ENCODE measurements around the gene AK1.

Gene AK1

GRCh38 chr9:127878001-127878651 is 651 bp upstream of the AK1 start:
- TF ChIP-seq CTCF (conservative IDR thresholded peaks at IDR 0.05; ENCODE audit: control insufficient read depth, insufficient read depth, low read depth, low read length): no peak
- no peak for DNase-seq (ENCODE audit: low read depth)
- peak overlapping the region; percentile 45 for H3K4me3 ChIP-seq (ENCODE audit: control insufficient read depth, low read depth, low read length)

GRCh38 chr9:127876764-127877562 is 512 bp downstream of the AK1 start:
- no peak for DNase-seq (ENCODE audit: low read depth)

GRCh38 chr9:127876026-127876763 is 1.3 kb downstream of the AK1 start:
- no peak for TF ChIP-seq CTCF (conservative IDR thresholded peaks at IDR 0.05; ENCODE audit: control insufficient read depth, insufficient read depth, low read depth, low read length)
- no peak overlapping the region for H3K4me3 ChIP-seq (ENCODE audit: control insufficient read depth, low read depth, low read length)

More at GRCh38 chr9:127876764-127877562, 512 bp downstream of the AK1 start:
- H3K4me3 ChIP-seq (ENCODE audit: control insufficient read depth, low read depth, low read length): peak overlapping the region; percentile 48
- TF ChIP-seq CTCF (conservative IDR thresholded peaks at IDR 0.05; ENCODE audit: control insufficient read depth, insufficient read depth, low read depth, low read length): no peak

GRCh38 chr9:127875306-127875966 is 2.0 kb downstream of the AK1 start:
- TF ChIP-seq CTCF (conservative IDR thresholded peaks at IDR 0.05; ENCODE audit: control insufficient read depth, insufficient read depth, low read depth, low read length): no peak
- H3K4me3 ChIP-seq (ENCODE audit: control insufficient read depth, low read depth, low read length): no peak overlapping the region
- peak; percentile 55 for DNase-seq (ENCODE audit: low read depth)

More at GRCh38 chr9:127876026-127876763, 1.3 kb downstream of the AK1 start:
- no peak for DNase-seq (ENCODE audit: low read depth)

GRCh38 chr9:127874301-127875221 is 2.9 kb downstream of the AK1 start:
- no peak for DNase-seq (ENCODE audit: low read depth)
- no peak overlapping the region for H3K4me3 ChIP-seq (ENCODE audit: control insufficient read depth, low read depth, low read length)
- TF ChIP-seq CTCF (conservative IDR thresholded peaks at IDR 0.05; ENCODE audit: control insufficient read depth, insufficient read depth, low read depth, low read length): no peak
